GM12878 (cell line): ENCODE data around the gene PPP1R14B. TPM values are rescaled to one million over a fixed set of nuclear protein-coding genes. Genes with fewer than 3 reads are reported as not detected.
A peak's percentile ranks its signal among the peaks of the same experiment; 100 is the strongest.

Source experiments
- ATAC-seq: fragments of 200-7000 bp; cut with Tn5 transposase; 3 replicates; pipeline ENCODE4 v1.9.1; 2020; ENCODE audit warnings: mild to moderate bottlenecking, moderate library complexity
- BruUV-seq: library from RNA; stranded (reverse); fragments of 400-500 nt; replicated peaks from 2 replicates; lab custom pipeline; 2021; lab: Mats Ljungman, UMichigan
- CTCF ChIA-PET: fragments of 300-600 bp; sonication (Branson Sonifier 250); formaldehyde crosslinking; extraction: SDS; loops from one replicate; lab custom pipeline; 2021; ENCODE audit warnings: inconsistent platforms; lab: Yijun Ruan, JAX
- POLR2A ChIA-PET: fragments of 350-600 bp; formaldehyde crosslinking; extraction: SDS; loops from one replicate; lab custom pipeline; 2021; ENCODE audit warnings: inconsistent platforms; lab: Charles Lee
- RAD21 ChIA-PET: fragments of 300-600 bp; sonication (Branson Sonifier 250); formaldehyde crosslinking; loops from one replicate; lab custom pipeline; 2023; ENCODE audit warnings: antibody characterized with exemption; ENCODE audit not compliant: unreplicated experiment; lab: Charles Lee
- SMC1A ChIA-PET: fragments of 300-600 bp; sonication (Branson Sonifier 250); formaldehyde crosslinking; loops from one replicate; lab custom pipeline; 2023; ENCODE audit not compliant: unreplicated experiment, uncharacterized antibody; lab: Charles Lee
- DNase-seq: peaks from one replicate; pipeline ENCODE4 v3.0.0-alpha.2; 2011; ENCODE audit warnings: low read depth, low spot score
- FAIRE-seq: peaks from 3 replicates; lab custom pipeline; 2011; peaks lifted over from hg19 to GRCh38; lab: Jason Lieb, UNC
- H2AFZ ChIP-seq: 2 replicates; pipeline ENCODE4 v1.6.0; 2011; ENCODE audit warnings: low read depth, low read length, control low read depth; ENCODE audit not compliant: control insufficient read depth
- H3K27ac ChIP-seq: 2 replicates; pipeline ENCODE4 v1.5.1; 2011; ENCODE audit warnings: control low read depth; ENCODE audit not compliant: control insufficient read depth, insufficient read depth
- H3K27me3 ChIP-seq, 2 experiments: replicated peaks in 1 of 2; 2 replicates each; pipeline versions ENCODE4 v1.6.0 to v1.6.1; 2011; ENCODE audit warnings: low read length in 1 of 2; ENCODE audit not compliant: control insufficient read depth in 2 of 2, insufficient read depth in 2 of 2
- H3K36me3 ChIP-seq, 2 experiments: 2 replicates each; pipeline ENCODE4 v1.5.1; 2011; ENCODE audit warnings: low read length in 1 of 2; ENCODE audit not compliant: control insufficient read depth in 2 of 2, insufficient read depth in 2 of 2
- H3K4me1 ChIP-seq: 2 replicates; pipeline ENCODE4 v1.6.1; 2011; ENCODE audit warnings: mild to moderate bottlenecking, low read length, moderate library complexity, mixed read lengths; ENCODE audit not compliant: control insufficient read depth, insufficient read depth
- H3K4me2 ChIP-seq: 2 replicates; pipeline ENCODE4 v1.6.0; 2011; ENCODE audit warnings: control low read depth; ENCODE audit not compliant: control insufficient read depth, insufficient read depth
- H3K4me3 ChIP-seq: fragments of 200-600 bp; sonication (generic); 2 replicates; pipeline ENCODE4 v1.5.1; 2016
- H3K79me2 ChIP-seq: 2 replicates; pipeline ENCODE4 v1.6.0; 2011; ENCODE audit warnings: low read length; ENCODE audit not compliant: control insufficient read depth, insufficient read depth
- H3K9ac ChIP-seq: 2 replicates; pipeline ENCODE4 v1.8.0; 2011; ENCODE audit warnings: low read length, control low read depth, mixed read lengths; ENCODE audit not compliant: control insufficient read depth, insufficient read depth
- H3K9me3 ChIP-seq: replicated peaks from 3 replicates; pipeline ENCODE4 v1.5.1; 2011; ENCODE audit warnings: mild to moderate bottlenecking, low read length; ENCODE audit not compliant: control insufficient read depth, insufficient read depth
- H4K20me1 ChIP-seq: 2 replicates; pipeline ENCODE4 v1.6.0; 2011; ENCODE audit not compliant: control insufficient read depth, insufficient read depth
- BCLAF1 ChIP-seq: fragments of 450-650 bp; IDR thresholded peaks from 2 replicates; pipeline ENCODE4 v1.6.1; 2017; ENCODE audit warnings: antibody characterized with exemption, mild to moderate bottlenecking, moderate library complexity
- CBX3 ChIP-seq: fragments of 200-600 bp; sonication (generic); IDR thresholded peaks from 2 replicates; pipeline ENCODE4 v1.6.1; 2016; ENCODE audit warnings: low read depth, borderline replicate concordance
- EP300 ChIP-seq, 2 experiments: fragments of 150-350 bp in 1 of 2; IDR thresholded peaks; 2 replicates each; pipeline ENCODE4 v1.6.1; 2011 to 2012; ENCODE audit warnings: low read depth in 2 of 2, low read length in 2 of 2, borderline replicate concordance in 1 of 2, improper control_type of control experiment in 1 of 2, inconsistent platforms in 1 of 2; ENCODE audit not compliant: control insufficient read depth in 1 of 2
- HDGF ChIP-seq: fragments of 450-650 bp; IDR thresholded peaks from 2 replicates; pipeline ENCODE4 v1.6.1; 2016; ENCODE audit warnings: antibody characterized with exemption
- IRF3 ChIP-seq: fragments of 450-650 bp; IDR thresholded peaks from 2 replicates; pipeline ENCODE4 v1.6.1; 2014; ENCODE audit warnings: mild to moderate bottlenecking
- NFIC ChIP-seq: IDR thresholded peaks from 2 replicates; pipeline ENCODE4 v1.6.1; 2012; ENCODE audit warnings: low read depth, mild to moderate bottlenecking, inconsistent platforms, low read length, moderate library complexity
- NFXL1 ChIP-seq: fragments of 450-650 bp; IDR thresholded peaks from 2 replicates; pipeline ENCODE4 v1.6.1; 2017; ENCODE audit warnings: antibody characterized with exemption, mild to moderate bottlenecking, borderline replicate concordance
- NFYB ChIP-seq: IDR thresholded peaks from 2 replicates; pipeline ENCODE4 v1.6.1; 2011; ENCODE audit warnings: low read depth, mild to moderate bottlenecking, low read length, improper control_type of control experiment, moderate library complexity; ENCODE audit not compliant: insufficient read depth
- PAX5 ChIP-seq: IDR thresholded peaks from 2 replicates; pipeline ENCODE4 v1.6.1; 2011; ENCODE audit warnings: low read depth, low read length, borderline replicate concordance
- POLR2A ChIP-seq: IDR thresholded peaks from 2 replicates; pipeline ENCODE4 v1.6.1; 2011; ENCODE audit warnings: low read depth, mild to moderate bottlenecking, low read length
- RUNX3 ChIP-seq: IDR thresholded peaks from 2 replicates; pipeline ENCODE4 v1.6.1; 2012; ENCODE audit warnings: low read length, inconsistent platforms
- SIN3A ChIP-seq: IDR thresholded peaks from 2 replicates; pipeline ENCODE4 v1.6.1; 2012; ENCODE audit warnings: low read depth, low read length, improper control_type of control experiment
- SREBF2 ChIP-seq: IDR thresholded peaks from 2 replicates; pipeline ENCODE4 v1.6.1; 2012; ENCODE audit warnings: mild to moderate bottlenecking, low read length
- TARDBP ChIP-seq: IDR thresholded peaks from 2 replicates; pipeline ENCODE4 v1.6.1; 2016; ENCODE audit warnings: borderline replicate concordance
- TCF12 ChIP-seq: IDR thresholded peaks from 2 replicates; pipeline ENCODE4 v1.6.1; 2011; ENCODE audit warnings: low read depth, mild to moderate bottlenecking, low read length
- WGBS: methylation state at CpG from one replicate; pipeline ENCODE4 v1.1.6; 2016; ENCODE audit warnings: low lambda C conversion rate; ENCODE audit not compliant: insufficient replicate concordance, insufficient coverage; ENCODE audit errors: missing lambda C conversion rate; 5-methylcytosine and 5-hydroxymethylcytosine counted together
- in situ Hi-C: fragments of 300-500 bp; cut with MboI; formaldehyde crosslinking; loops from 9 replicates; pipeline ENCODE4 v1.14.3; 2018; ENCODE audit warnings: mixed read lengths
- intact Hi-C: fragments of 100-400 bp; cut with micrococcal nuclease; formaldehyde crosslinking; loops from one replicate; pipeline ENCODE4 v1.14.2; 2022; ENCODE audit not compliant: unreplicated experiment
- polyA plus RNA-seq, 11 experiments: library from polyadenylated mRNA; depleted of rRNA in 4 of 11; unstranded in 6 of 11; stranded (reverse) in 5 of 11; fragments of >200 nt; fragmentation: Nextera tagmentation in 4 of 11; fragmentation: Illumina TruSeq in 1 of 11; extraction: Ambion mirVana in 4 of 11; extraction: Trizol in 1 of 11; gene quantifications; 1 replicate in 1 of 11; 2 replicates in 10 of 11; pipeline versions ENCODE4 v1.2.1 to v1.2.3, GENCODE V29; 2011 to 2016; ENCODE audit warnings: inconsistent platforms in 2 of 11, missing spikeins in 2 of 11, low read depth in 1 of 11
- total RNA-seq, 4 experiments: library from RNA; depleted of rRNA in 3 of 4; stranded (reverse); fragments of >200 nt in 3 of 4; fragmentation: Illumina TruSeq in 1 of 4; extraction: Trizol in 1 of 4; gene quantifications; 2 replicates each; pipeline versions ENCODE4 v1.2.1 to v1.2.3, GENCODE V29; 2013 to 2021
- TF ChIP-seq, protein P1 (sequence below): fragments of 450-650 bp; IDR thresholded peaks from 2 replicates; pipeline ENCODE4 v1.6.1; 2017; ENCODE audit warnings: mild to moderate bottlenecking, moderate library complexity

PPP1R14B gene
- total and polyA plus RNA-seq, 10 of the 15 experiments (the other 5 are each of a cell fraction or from before 2014, with no cell fraction given): 8.4 to 283 (median 124) TPM

DNA sequence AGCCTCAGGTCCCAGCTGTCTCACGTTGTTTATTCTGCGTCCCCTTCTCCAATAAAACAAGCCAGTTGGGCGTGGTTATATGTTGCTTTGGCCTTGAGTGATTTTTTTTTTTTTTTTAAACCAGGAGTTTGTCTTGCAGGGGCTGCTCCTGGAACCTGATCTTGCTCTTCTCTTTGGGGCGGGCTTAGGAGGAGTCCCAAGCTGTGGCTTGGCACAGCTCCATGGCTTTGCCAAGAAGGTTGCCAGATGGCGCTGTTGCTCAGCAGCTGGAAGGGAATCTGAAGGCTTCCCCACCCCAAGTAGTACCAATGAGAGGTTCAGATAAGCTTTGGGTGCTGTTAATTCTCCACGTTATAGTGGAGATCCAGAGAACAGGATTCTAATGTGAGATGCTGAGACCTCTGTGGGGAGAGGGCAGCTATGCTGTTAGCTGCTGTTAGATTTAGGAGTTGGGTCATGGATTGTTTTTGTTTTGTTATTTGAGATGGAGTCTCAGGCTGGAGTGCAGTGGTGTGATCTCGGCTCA, 42.2 kb downstream of the PPP1R14B start:
- H3K4me1 ChIP-seq: peaks cover 26% of the 10 kb centered on the region
- intact Hi-C loops: loop anchor here (1.0 to 2.0 kb wide), 3 partner anchors 18 to 100 kb away; partner anchors contain the start of genes FKBP2 and STIP1
- TF ChIP-seq HDGF (0 out of 2 replicates have a peak, but pooled peaks have one; percentile 10), POLR2A (peak; percentile 34; the same call in 1 of the 2 replicates), PAX5 (no peak), NFIC (no peak), IRF3 (no peak), BCLAF1 (no peak), EP300 (IDR thresholded peaks at IDR 0.05; ENCODE audit: borderline replicate concordance in 1 of 2, control insufficient read depth in 1 of 2, low read depth in 2 of 2, low read length in 2 of 2) (no peak), SREBF2 (no peak), CBX3 (no peak), NFXL1 (no peak), SIN3A (no peak), TARDBP (no peak), TCF12 (0 out of 2 replicates have a peak, but pooled peaks have one; percentile 47), NFYB (no peak), RUNX3 (peak; percentile 85)
- TF ChIP-seq, protein P1, sequence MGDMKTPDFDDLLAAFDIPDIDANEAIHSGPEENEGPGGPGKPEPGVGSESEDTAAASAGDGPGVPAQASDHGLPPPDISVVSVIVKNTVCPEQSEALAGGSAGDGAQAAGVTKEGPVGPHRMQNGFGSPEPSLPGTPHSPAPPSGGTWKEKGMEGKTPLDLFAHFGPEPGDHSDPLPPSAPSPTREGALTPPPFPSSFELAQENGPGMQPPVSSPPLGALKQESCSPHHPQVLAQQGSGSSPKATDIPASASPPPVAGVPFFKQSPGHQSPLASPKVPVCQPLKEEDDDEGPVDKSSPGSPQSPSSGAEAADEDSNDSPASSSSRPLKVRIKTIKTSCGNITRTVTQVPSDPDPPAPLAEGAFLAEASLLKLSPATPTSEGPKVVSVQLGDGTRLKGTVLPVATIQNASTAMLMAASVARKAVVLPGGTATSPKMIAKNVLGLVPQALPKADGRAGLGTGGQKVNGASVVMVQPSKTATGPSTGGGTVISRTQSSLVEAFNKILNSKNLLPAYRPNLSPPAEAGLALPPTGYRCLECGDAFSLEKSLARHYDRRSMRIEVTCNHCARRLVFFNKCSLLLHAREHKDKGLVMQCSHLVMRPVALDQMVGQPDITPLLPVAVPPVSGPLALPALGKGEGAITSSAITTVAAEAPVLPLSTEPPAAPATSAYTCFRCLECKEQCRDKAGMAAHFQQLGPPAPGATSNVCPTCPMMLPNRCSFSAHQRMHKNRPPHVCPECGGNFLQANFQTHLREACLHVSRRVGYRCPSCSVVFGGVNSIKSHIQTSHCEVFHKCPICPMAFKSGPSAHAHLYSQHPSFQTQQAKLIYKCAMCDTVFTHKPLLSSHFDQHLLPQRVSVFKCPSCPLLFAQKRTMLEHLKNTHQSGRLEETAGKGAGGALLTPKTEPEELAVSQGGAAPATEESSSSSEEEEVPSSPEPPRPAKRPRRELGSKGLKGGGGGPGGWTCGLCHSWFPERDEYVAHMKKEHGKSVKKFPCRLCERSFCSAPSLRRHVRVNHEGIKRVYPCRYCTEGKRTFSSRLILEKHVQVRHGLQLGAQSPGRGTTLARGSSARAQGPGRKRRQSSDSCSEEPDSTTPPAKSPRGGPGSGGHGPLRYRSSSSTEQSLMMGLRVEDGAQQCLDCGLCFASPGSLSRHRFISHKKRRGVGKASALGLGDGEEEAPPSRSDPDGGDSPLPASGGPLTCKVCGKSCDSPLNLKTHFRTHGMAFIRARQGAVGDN: no peak

More for the DNA sequence above, 42.2 kb downstream of the PPP1R14B start:
- Histone ChIP-seq H3K9ac (no peak overlapping the region), H3K4me3 (no peak overlapping the region), H3K79me2 (peaks cover 39% of the 10 kb centered on the region), H3K36me3 (peaks cover 33 to 37% of the 10 kb centered on the region in 2 experiments), H3K27me3 (no peaks in the 10 kb centered on the region), H2AFZ (no peak overlapping the region), H3K27ac (peak overlapping the region; percentile 3; the same call in 1 of the 2 replicates), H3K9me3 (no peaks in the 10 kb centered on the region), H4K20me1 (no peaks in the 10 kb centered on the region), H3K4me2 (no peak overlapping the region)
- 55% methylated on average over 7 of the region's 7 CpGs for WGBS
- DNase-seq (peak; percentile 52), FAIRE-seq (no peak), ATAC-seq (peak; percentile 43)
- in situ Hi-C loops: loop anchor here (5.0 kb wide), 1 partner anchor 98 kb away; the partner anchor contains the start of gene CATSPERZ
- ChIA-PET SMC1A (interaction anchor here (0.6 to 5.5 kb wide), 20 partner anchors 9 to 151 kb away, joined by 3 to 98 read pairs (median 5); partner anchors contain the start of genes CATSPERZ, ESRRA, FKBP2 and NUDT22), RAD21 (interaction anchor here (0.7 to 6.6 kb wide), 20 partner anchors 10 to 155 kb away, joined by 3 to 125 read pairs (median 7); partner anchors contain the start of genes BAD, CATSPERZ, DNAJC4 and ESRRA), POLR2A (interaction anchor here (0.6 to 5.8 kb wide), 15 partner anchors 12 to 1398 kb away, joined by 3 to 85 read pairs (median 12); partner anchors contain the start of genes CATSPERZ, ESRRA, FKBP2 and NUDT22), CTCF (interaction anchor here (0.6 to 9.7 kb wide), 28 partner anchors 9 to 367 kb away, joined by 3 to 238 read pairs (median 5); partner anchors contain the start of genes BAD, CATSPERZ, DNAJC4 and ESRRA)
- no TSS peak for BruUV-seq
